ENCODE data around the gene RFC2. TPM values are rescaled to one million over a fixed set of nuclear protein-coding genes. Genes with fewer than 3 reads are reported as not detected.

Gene RFC2
- total RNA-seq: 10 to 100 TPM; 70.5 to 76.8 TPM

DNA sequence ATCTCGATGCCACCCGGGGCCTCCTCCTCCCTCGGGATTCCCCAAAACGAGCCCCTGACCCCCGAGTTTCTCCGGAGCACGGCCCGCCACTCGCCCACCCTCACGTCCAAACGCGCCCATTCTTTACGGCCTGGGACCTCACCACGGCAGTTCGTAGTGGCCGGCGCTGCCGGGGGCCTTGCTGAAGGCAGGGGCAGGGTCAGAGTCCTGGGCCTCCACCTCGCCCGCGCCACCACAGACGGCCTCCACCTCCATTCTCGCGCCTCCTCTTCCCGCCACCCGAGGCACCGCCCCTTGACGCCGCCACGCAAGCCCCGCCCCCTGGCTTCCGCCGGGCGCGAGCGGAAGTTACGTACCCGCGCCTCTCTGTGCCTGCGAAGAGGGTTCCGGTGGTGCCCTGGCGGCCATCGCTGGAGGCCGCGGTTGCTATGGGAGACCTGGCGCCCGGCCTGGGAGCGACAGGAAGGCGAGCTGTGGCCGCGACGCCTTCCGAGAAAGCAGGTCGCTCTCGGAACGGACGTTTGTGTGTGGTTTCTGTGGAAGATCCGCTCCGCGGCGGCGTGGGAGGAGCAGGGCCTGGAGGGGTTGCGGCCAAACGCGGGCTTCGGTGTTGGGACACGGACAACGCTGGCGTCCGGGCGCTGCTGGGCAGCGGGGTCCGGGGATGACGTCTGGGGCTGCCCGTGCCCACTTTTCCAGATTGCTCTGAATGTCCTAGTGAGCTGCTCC lies at the start of gene RFC2:
RFC2 (minus strand) TSS at position 271 of the 729 bp plus-strand sequence; CDS start at position 255, 16 bp downstream.
- Mint-ChIP-seq H3K9me3 (ENCODE audit: low read depth) (no peaks in the 10 kb centered on the region), H3K4me1 (peaks cover 40% of the 10 kb centered on the region), H3K27ac (peak within 1 kb of the TSS; percentile 89), H3K36me3 (peaks cover 24% of the 10 kb centered on the region), H3K27me3 (peaks cover 2% of the 10 kb centered on the region), H3K4me3 (peak within 1 kb of the TSS; percentile 96)
- ATAC-seq: peak; percentile 95
- CTCF ChIA-PET: interaction anchor here (1.6 to 2.0 kb wide), 3 partner anchors 48 to 77 kb away, joined by 3 to 14 read pairs (median 3); no protein-coding TSS in a partner anchor
- peak; percentile 97 for DNase-seq

GRCh38 chr7:74302745-74303221 lies 48.6 kb upstream of the RFC2 start:
- CTCF ChIA-PET: interaction anchor here (1.9 kb wide), 1 partner anchor 98 kb away, joined by 5 read pairs; no protein-coding TSS in a partner anchor

DNA sequence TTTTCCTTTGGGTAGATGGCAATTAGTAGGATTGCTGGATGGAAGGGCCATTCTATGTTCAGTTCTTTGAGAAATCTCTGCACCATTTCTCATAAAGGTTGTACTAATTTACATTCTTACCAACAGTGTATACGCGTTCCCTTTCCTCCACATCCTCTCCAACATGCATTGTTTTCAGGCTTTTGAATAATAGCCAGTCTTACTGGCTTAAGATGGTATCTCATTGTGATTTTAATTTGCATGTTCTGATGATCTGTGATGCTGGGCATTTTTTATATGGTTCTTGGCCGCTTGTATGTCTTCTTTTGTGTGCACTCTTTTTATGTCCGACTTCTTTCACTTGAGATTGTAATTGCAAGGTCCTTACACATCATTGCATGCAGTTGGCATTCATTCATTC lies 46.7 kb upstream of the RFC2 start:
- Mint-ChIP-seq H3K27ac (no peak overlapping the region), H3K4me3 (no peak overlapping the region), H3K4me1 (peaks cover 3% of the 10 kb centered on the region), H3K36me3 (no peaks in the 10 kb centered on the region), H3K9me3 (ENCODE audit: low read depth) (no peaks in the 10 kb centered on the region), H3K27me3 (peaks cover 4% of the 10 kb centered on the region)
- no peak for DNase-seq
- ATAC-seq: no peak
- CTCF ChIA-PET: no interaction called here

More at GRCh38 chr7:74302745-74303221, 48.6 kb upstream of the RFC2 start:
- Mint-ChIP-seq H3K9me3 (ENCODE audit: low read depth) (no peaks in the 10 kb centered on the region), H3K27me3 (peaks cover 9% of the 10 kb centered on the region), H3K36me3 (no peaks in the 10 kb centered on the region), H3K4me3 (no peak overlapping the region), H3K27ac (no peak overlapping the region), H3K4me1 (peaks cover 19% of the 10 kb centered on the region)
- no peak for ATAC-seq
- no peak for DNase-seq

- Mint-ChIP-seq H3K27ac (no peak overlapping the region), H3K4me3 (no peak overlapping the region), H3K36me3 (no peaks in the 10 kb centered on the region), H3K4me1 (no peaks in the 10 kb centered on the region), H3K9me3 (ENCODE audit: low read depth) (no peaks in the 10 kb centered on the region), H3K27me3 (peaks cover under 1% of the 10 kb centered on the region)
- CTCF ChIA-PET: no interaction called here
- DNase-seq: no peak
- no peak for ATAC-seq
Measured at GRCh38 chr7:74299401-74299800, 45.2 kb upstream of the RFC2 start.

GRCh38 chr7:74297516-74298233 lies 43.5 kb upstream of the RFC2 start:
- Mint-ChIP-seq H3K4me1 (peaks cover 6% of the 10 kb centered on the region), H3K9me3 (ENCODE audit: low read depth) (no peaks in the 10 kb centered on the region), H3K36me3 (no peaks in the 10 kb centered on the region), H3K27me3 (peaks cover 8% of the 10 kb centered on the region), H3K4me3 (no peak overlapping the region), H3K27ac (no peak overlapping the region)
- ATAC-seq (no peak), DNase-seq (no peak)
- CTCF ChIA-PET: interaction anchor here (1.3 kb wide), 1 partner anchor 91 kb away, joined by 4 read pairs; no protein-coding TSS in a partner anchor

GRCh38 chr7:74294191-74294998 lies 40.2 kb upstream of the RFC2 start:
- no peaks in the 10 kb centered on the region for H3K36me3 Mint-ChIP-seq
- DNase-seq: no peak
- H3K27ac Mint-ChIP-seq: no peak overlapping the region
- H3K4me1 Mint-ChIP-seq: peaks cover 9% of the 10 kb centered on the region
- peaks cover 33% of the 10 kb centered on the region for H3K27me3 Mint-ChIP-seq
- H3K4me3 Mint-ChIP-seq: no peak overlapping the region
- CTCF ChIA-PET: no interaction called here
- H3K9me3 Mint-ChIP-seq (ENCODE audit: low read depth): no peaks in the 10 kb centered on the region
- ATAC-seq: no peak

GRCh38 chr7:74293577-74293908 lies 39.3 kb upstream of the RFC2 start:
- H3K36me3 Mint-ChIP-seq: no peaks in the 10 kb centered on the region
- H3K4me3 Mint-ChIP-seq: no peak overlapping the region

GRCh38 chr7:74292757-74293576 lies 38.8 kb upstream of the RFC2 start:
- no peak overlapping the region for H3K4me3 Mint-ChIP-seq
- H3K27me3 Mint-ChIP-seq: peaks cover 44% of the 10 kb centered on the region
- peaks cover 19% of the 10 kb centered on the region for H3K4me1 Mint-ChIP-seq
- H3K27ac Mint-ChIP-seq: no peak overlapping the region
- CTCF ChIA-PET: interaction anchor here (0.6 to 0.7 kb wide), 3 partner anchors 87 to 801 kb away, joined by 3 to 4 read pairs (median 3); no protein-coding TSS in a partner anchor
- ATAC-seq (no peak), DNase-seq (no peak)
- no peaks in the 10 kb centered on the region for H3K36me3 Mint-ChIP-seq
- H3K9me3 Mint-ChIP-seq (ENCODE audit: low read depth): no peaks in the 10 kb centered on the region

More at GRCh38 chr7:74293577-74293908, 39.3 kb upstream of the RFC2 start:
- CTCF ChIA-PET: interaction anchor here (0.6 kb wide), 1 partner anchor 801 kb away, joined by 4 read pairs; no protein-coding TSS in a partner anchor
- Mint-ChIP-seq H3K4me1 (peaks cover 13% of the 10 kb centered on the region), H3K9me3 (ENCODE audit: low read depth) (no peaks in the 10 kb centered on the region), H3K27ac (no peak overlapping the region), H3K27me3 (peaks cover 38% of the 10 kb centered on the region)
- ATAC-seq (no peak), DNase-seq (no peak)

GRCh38 chr7:74291535-74291934 lies 37.3 kb upstream of the RFC2 start:
- DNase-seq (no peak), ATAC-seq (no peak)
- Mint-ChIP-seq H3K9me3 (ENCODE audit: low read depth) (no peaks in the 10 kb centered on the region), H3K4me3 (no peak overlapping the region), H3K27me3 (peaks cover 53% of the 10 kb centered on the region), H3K4me1 (peaks cover 20% of the 10 kb centered on the region), H3K27ac (no peak overlapping the region), H3K36me3 (no peaks in the 10 kb centered on the region)
- CTCF ChIA-PET: interaction anchor here (1.2 kb wide), 1 partner anchor 23 kb away, joined by 3 read pairs; no protein-coding TSS in a partner anchor

DNA sequence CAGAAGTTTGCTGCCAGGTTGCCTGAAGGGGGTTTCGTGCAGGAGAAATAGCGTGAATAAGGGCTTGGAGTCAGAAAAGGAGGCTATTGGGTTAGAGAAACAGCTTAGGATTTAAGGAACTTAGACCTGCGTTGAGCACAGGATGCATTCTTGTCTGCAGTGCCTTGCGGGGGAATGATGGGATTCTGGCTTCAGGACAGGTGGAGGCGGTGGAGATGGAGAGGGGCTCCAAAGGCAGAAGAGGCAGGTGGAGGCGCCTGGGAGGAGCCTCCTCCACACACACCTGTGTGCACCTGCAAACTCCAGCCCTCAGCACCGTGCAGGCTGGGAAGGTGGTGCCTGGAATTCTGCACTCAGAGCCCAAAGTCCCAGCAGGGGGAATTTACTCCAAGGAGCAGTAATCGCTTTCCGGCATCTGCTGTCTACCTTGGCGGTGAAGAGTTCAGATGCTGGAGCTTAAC lies 36.8 kb upstream of the RFC2 start:
- Mint-ChIP-seq H3K27me3 (peaks cover 53% of the 10 kb centered on the region), H3K9me3 (ENCODE audit: low read depth) (no peaks in the 10 kb centered on the region), H3K4me1 (peaks cover 20% of the 10 kb centered on the region), H3K36me3 (no peaks in the 10 kb centered on the region), H3K4me3 (no peak overlapping the region), H3K27ac (no peak overlapping the region)
- CTCF ChIA-PET: interaction anchor here (1.2 to 4.3 kb wide), 2 partner anchors 23 to 85 kb away, joined by 3 to 23 read pairs; no protein-coding TSS in a partner anchor
- ATAC-seq (no peak), DNase-seq (no peak)

GRCh38 chr7:74290553-74290950 lies 36.4 kb upstream of the RFC2 start:
- Mint-ChIP-seq H3K9me3 (ENCODE audit: low read depth) (no peaks in the 10 kb centered on the region), H3K4me1 (peaks cover 20% of the 10 kb centered on the region), H3K36me3 (no peaks in the 10 kb centered on the region), H3K27ac (no peak overlapping the region), H3K4me3 (no peak overlapping the region), H3K27me3 (peaks cover 53% of the 10 kb centered on the region)
- no peak for DNase-seq
- no peak for ATAC-seq
- CTCF ChIA-PET: interaction anchor here (1.2 to 4.3 kb wide), 2 partner anchors 22 to 85 kb away, joined by 3 to 23 read pairs; no protein-coding TSS in a partner anchor

Data from activated CD8-positive, alpha-beta memory T cell treated with anti-CD3 and anti-CD28 coated beads, Interleukin-2, amount 10 ng/mL, durations not matched to agents 7 days and 5 days (primary cell).